ENCODE results near the gene CLN3.

CLN3 gene

DNA sequence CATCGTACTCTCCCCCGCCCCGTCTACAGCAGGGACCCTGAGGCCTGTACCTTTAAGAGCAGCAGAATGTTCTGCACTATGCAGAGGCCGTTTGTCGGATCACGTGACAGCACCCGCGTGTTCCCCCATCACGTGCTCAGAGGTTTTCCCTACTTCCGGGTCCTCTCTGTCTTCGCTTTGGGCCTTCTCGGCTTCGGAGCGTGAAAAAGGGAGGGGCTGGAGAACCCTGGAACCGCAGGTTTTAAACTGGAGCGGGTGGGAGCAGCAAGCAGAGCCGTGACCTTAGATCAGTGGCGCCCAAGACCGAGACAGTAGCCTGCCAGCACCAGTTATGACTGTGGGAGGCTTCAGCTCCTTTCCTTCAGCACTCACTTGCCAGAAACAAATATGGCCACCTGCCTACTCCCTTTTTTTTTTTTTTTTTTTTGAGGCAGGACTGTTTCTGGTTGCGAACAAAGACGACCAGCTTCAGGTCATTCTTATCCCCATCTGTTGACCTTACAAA, at the start of gene CLN3:
Gene CLN3 (minus strand): TSS at position 105 of the 505 bp plus-strand sequence. CDS start 315 bp downstream, outside the sequence.
- H3K27ac Mint-ChIP-seq: peak within 1 kb of the TSS; percentile 100
- TF ChIP-seq, protein P1, sequence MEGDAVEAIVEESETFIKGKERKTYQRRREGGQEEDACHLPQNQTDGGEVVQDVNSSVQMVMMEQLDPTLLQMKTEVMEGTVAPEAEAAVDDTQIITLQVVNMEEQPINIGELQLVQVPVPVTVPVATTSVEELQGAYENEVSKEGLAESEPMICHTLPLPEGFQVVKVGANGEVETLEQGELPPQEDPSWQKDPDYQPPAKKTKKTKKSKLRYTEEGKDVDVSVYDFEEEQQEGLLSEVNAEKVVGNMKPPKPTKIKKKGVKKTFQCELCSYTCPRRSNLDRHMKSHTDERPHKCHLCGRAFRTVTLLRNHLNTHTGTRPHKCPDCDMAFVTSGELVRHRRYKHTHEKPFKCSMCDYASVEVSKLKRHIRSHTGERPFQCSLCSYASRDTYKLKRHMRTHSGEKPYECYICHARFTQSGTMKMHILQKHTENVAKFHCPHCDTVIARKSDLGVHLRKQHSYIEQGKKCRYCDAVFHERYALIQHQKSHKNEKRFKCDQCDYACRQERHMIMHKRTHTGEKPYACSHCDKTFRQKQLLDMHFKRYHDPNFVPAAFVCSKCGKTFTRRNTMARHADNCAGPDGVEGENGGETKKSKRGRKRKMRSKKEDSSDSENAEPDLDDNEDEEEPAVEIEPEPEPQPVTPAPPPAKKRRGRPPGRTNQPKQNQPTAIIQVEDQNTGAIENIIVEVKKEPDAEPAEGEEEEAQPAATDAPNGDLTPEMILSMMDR (IDR thresholded peaks at IDR 0.05): no peak
- H3K27me3 Mint-ChIP-seq (ENCODE audit: low read depth, poor library complexity): peaks cover 22% of the 10 kb centered on the region
- DNase-seq: peak; percentile 79
- peaks cover 11% of the 10 kb centered on the region for H3K36me3 Mint-ChIP-seq (ENCODE audit: low read depth)
- H3K9me3 Mint-ChIP-seq: no peaks in the 10 kb centered on the region
- peak within 1 kb of the TSS; percentile 95 for H3K4me3 Mint-ChIP-seq
- H3K4me1 Mint-ChIP-seq: peaks cover 26% of the 10 kb centered on the region

DNA sequence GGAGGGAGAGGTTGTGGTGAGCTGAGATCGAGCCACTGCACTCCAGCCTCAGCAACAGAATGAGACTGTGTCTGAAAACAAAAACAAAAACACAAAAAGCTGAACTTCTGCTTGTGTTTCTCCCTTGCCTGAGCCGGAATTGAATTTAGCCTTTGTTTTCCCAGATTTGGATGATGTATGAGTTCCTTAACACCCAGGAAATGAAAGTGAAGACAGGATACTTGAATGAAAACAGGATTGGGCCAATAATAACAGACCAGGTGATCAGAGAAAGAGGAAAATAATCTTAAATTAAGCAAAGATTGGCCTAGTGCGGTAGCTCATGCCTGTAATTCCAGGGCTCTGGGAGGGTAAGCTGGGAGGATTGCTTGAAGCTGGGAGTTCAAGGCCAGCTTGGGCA, 48.5 kb upstream of the CLN3 start:
- no peak overlapping the region for H3K4me3 Mint-ChIP-seq
- TF ChIP-seq, protein P1 (IDR thresholded peaks at IDR 0.05): no peak
- no peak for DNase-seq
- H3K27me3 Mint-ChIP-seq (ENCODE audit: low read depth, poor library complexity): peaks cover 17% of the 10 kb centered on the region
- no peaks in the 10 kb centered on the region for H3K36me3 Mint-ChIP-seq (ENCODE audit: low read depth)
- H3K9me3 Mint-ChIP-seq: no peaks in the 10 kb centered on the region
- peaks cover 11% of the 10 kb centered on the region for H3K4me1 Mint-ChIP-seq
- H3K27ac Mint-ChIP-seq: no peak overlapping the region

DNA sequence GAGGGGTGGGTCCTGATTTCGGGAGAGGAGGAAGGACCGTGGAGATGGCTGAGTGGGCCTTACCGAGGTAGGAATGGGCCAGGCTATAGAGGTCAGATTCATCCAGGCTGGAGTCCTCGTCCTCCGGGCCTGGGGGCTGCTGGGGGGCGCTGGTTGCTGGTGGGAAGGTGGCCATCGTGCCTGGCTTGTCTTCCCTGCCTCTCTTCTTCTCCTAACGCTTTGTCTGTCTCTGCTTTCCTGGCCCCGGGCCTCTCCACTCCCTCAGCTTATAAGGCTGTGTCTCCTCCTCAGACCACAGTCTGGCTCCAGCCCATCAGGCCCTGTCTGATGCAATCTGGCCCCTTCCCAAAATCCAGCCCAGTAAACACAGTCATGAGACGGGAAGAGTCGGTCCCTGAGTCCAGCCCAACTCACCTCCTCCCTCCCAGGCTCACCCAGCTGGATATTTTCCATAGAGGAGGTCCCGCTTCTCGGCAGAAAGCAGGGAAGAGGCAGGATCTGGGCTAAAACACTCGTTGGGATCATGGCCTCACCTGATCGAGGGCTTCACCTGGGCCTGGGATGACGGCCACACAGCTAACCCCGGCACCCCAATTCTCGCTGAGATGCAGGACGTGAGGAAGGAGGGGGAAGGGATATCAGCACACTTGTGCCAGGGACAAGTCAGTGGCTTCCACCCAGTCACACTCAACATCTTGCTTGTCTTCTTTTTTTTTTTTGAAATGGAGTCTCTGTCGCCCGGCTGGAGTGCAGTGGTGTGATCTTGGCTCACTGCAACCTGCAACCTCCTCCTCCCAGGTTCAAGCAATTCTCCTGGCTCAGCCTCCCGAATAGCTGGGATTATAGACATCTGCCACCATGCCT, 47.1 kb upstream of the CLN3 start, which contains the start of gene NUPR1:
Gene NUPR1 (minus strand): TSS at position 242 of the 864 bp plus-strand sequence. CDS start 67 bp downstream, at position 175.
- peaks cover 17% of the 10 kb centered on the region for H3K27me3 Mint-ChIP-seq (ENCODE audit: low read depth, poor library complexity)
- H3K27ac Mint-ChIP-seq: peak within 1 kb of the TSS; percentile 86
- H3K4me1 Mint-ChIP-seq: peaks cover 11% of the 10 kb centered on the region
- TF ChIP-seq, protein P1 (IDR thresholded peaks at IDR 0.05): no peak
- no peak for DNase-seq
- H3K36me3 Mint-ChIP-seq (ENCODE audit: low read depth): no peaks in the 10 kb centered on the region
- H3K4me3 Mint-ChIP-seq: no peak within 1 kb of the TSS
- no peaks in the 10 kb centered on the region for H3K9me3 Mint-ChIP-seq

DNA sequence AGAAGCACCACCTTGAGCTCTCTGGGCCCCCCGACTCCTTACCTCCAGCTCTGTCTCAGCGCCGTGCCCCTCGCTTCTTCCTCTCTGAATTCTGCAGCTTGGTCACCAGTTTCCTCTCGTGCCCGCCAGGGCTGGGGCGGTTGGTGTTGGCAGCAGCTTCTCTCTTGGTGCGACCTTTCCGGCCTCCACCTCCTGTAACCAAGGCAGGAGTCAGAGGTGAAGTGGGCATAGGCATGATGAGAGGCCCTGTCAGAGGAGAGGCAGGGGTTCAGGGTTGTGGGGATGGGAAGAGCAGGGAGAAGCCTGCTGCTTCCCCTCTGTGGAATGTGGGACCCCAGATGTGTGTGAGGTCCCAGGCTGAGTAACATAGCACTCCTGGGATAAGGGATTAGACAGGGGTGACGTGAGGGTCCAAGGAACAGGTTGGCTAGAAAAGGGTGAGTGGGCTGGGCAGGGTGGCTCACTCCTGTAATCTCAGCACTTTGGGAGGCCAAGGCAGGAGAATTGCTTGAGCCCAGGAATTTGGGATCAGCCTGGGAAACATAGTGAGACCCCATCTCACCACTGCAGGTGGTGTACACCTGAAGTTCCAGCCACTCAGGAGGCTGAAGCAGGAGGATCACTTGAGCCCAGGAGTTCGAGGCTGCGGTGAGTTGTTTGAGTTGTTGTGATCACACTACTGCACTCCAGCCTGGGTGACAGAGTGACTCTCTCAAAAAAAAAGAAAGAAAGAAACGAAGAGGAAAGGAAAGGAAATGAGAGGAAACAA, 46.3 kb upstream of the CLN3 start:
- TF ChIP-seq, protein P1 (IDR thresholded peaks at IDR 0.05): no peak
- no peaks in the 10 kb centered on the region for H3K36me3 Mint-ChIP-seq (ENCODE audit: low read depth)
- no peak overlapping the region for H3K4me3 Mint-ChIP-seq
- peak overlapping the region; percentile 17 for H3K27ac Mint-ChIP-seq
- DNase-seq: no peak
- H3K27me3 Mint-ChIP-seq (ENCODE audit: low read depth, poor library complexity): peaks cover 17% of the 10 kb centered on the region
- no peaks in the 10 kb centered on the region for H3K9me3 Mint-ChIP-seq
- peaks cover 8% of the 10 kb centered on the region for H3K4me1 Mint-ChIP-seq

DNA sequence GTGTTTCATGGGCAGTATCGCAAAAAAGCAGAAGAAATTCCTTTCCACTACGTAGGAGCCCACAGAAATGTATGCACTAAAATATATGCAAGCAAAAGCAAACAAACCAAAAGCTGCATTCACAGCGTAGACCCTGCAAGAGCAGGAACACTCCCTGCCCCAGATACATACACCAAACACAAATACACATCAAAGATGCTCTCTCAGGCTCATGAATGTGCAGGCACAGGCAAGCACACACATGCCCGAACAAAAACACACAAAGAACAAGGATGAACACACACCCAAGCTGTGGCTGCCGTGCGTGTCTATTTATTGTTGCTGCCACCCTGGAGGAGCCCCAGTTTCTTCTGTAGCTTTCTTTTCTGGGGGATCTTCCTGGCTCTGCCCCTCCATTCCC, 45.2 kb upstream of the CLN3 start:
- no peaks in the 10 kb centered on the region for H3K9me3 Mint-ChIP-seq
- H3K4me1 Mint-ChIP-seq: peaks cover 6% of the 10 kb centered on the region
- no peak overlapping the region for H3K4me3 Mint-ChIP-seq
- DNase-seq: no peak
- H3K27ac Mint-ChIP-seq: no peak overlapping the region
- no peaks in the 10 kb centered on the region for H3K36me3 Mint-ChIP-seq (ENCODE audit: low read depth)
- H3K27me3 Mint-ChIP-seq (ENCODE audit: low read depth, poor library complexity): peaks cover 17% of the 10 kb centered on the region
- TF ChIP-seq, protein P1 (IDR thresholded peaks at IDR 0.05): no peak
